Measurements from ENCODE around the gene ARHGAP36.
A peak's percentile ranks its signal among the peaks of the same experiment; 100 is the strongest.

ARHGAP36 gene

DNA sequence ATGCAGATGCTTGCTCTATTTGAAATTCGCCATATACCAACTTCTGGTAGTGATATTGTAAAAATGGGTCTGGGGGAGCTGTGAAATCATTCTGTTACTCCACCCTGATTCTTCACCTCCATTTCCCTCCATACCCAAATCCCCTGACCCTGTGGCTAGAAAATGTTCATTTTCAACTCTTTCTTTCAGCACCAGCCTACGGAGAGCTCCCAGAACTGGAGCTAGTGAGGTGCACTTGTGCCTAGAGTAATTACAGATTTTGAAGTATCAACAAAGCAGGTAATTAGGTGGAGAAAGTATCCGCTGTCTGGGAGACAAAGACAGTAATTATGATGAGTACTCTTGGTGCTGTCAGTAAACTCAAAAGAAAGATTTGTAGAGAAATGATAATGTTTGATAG, 8.1 kb downstream of the ARHGAP36 start:
- no peak for DNase-seq
- peaks cover 13% of the 10 kb centered on the region for H3K27me3 ChIP-seq (ENCODE audit: insufficient read depth, low read depth, severe bottlenecking)

DNA sequence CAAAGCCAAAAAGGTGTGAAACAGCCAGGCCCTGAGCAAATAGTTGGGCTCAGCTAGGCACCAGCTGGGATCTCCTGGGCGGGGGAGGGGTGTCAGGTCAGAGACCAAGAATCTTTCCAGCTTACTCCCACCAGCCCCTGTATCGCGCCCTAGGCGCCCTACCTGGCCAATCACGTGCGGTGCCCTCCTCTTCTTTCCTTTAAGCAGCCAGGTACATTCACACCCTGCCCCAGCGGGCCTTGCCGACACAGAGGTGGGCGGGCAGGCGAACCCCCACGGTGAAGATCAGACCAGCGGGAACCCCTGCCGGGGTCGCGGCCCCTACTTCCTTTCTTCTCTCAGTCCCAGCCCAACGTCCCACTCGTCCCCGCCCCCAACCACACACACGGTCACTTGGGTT, 9.1 kb downstream of the ARHGAP36 start:
- no peak for DNase-seq
- H3K4me3 ChIP-seq (ENCODE audit: low read depth, low read length) = no peak overlapping the region
- no peaks in the 10 kb centered on the region for H3K9me3 ChIP-seq (ENCODE audit: severe bottlenecking)
- H3K27me3 ChIP-seq (ENCODE audit: insufficient read depth, low read depth, severe bottlenecking) = peaks cover 14% of the 10 kb centered on the region
- TF ChIP-seq, protein P1, sequence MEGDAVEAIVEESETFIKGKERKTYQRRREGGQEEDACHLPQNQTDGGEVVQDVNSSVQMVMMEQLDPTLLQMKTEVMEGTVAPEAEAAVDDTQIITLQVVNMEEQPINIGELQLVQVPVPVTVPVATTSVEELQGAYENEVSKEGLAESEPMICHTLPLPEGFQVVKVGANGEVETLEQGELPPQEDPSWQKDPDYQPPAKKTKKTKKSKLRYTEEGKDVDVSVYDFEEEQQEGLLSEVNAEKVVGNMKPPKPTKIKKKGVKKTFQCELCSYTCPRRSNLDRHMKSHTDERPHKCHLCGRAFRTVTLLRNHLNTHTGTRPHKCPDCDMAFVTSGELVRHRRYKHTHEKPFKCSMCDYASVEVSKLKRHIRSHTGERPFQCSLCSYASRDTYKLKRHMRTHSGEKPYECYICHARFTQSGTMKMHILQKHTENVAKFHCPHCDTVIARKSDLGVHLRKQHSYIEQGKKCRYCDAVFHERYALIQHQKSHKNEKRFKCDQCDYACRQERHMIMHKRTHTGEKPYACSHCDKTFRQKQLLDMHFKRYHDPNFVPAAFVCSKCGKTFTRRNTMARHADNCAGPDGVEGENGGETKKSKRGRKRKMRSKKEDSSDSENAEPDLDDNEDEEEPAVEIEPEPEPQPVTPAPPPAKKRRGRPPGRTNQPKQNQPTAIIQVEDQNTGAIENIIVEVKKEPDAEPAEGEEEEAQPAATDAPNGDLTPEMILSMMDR (IDR thresholded peaks at IDR 0.05; ENCODE audit: low read depth, low read length) = no peak
- no peaks in the 10 kb centered on the region for H3K36me3 ChIP-seq
- no peak overlapping the region for H3K27ac ChIP-seq

More for the DNA sequence above, 8.1 kb downstream of the ARHGAP36 start:
- no peak overlapping the region for H3K27ac ChIP-seq
- no peak overlapping the region for H3K4me3 ChIP-seq (ENCODE audit: low read depth, low read length)
- no peaks in the 10 kb centered on the region for H3K9me3 ChIP-seq (ENCODE audit: severe bottlenecking)
- H3K36me3 ChIP-seq = no peaks in the 10 kb centered on the region
- TF ChIP-seq, protein P1 (IDR thresholded peaks at IDR 0.05; ENCODE audit: low read depth, low read length) = no peak

DNA sequence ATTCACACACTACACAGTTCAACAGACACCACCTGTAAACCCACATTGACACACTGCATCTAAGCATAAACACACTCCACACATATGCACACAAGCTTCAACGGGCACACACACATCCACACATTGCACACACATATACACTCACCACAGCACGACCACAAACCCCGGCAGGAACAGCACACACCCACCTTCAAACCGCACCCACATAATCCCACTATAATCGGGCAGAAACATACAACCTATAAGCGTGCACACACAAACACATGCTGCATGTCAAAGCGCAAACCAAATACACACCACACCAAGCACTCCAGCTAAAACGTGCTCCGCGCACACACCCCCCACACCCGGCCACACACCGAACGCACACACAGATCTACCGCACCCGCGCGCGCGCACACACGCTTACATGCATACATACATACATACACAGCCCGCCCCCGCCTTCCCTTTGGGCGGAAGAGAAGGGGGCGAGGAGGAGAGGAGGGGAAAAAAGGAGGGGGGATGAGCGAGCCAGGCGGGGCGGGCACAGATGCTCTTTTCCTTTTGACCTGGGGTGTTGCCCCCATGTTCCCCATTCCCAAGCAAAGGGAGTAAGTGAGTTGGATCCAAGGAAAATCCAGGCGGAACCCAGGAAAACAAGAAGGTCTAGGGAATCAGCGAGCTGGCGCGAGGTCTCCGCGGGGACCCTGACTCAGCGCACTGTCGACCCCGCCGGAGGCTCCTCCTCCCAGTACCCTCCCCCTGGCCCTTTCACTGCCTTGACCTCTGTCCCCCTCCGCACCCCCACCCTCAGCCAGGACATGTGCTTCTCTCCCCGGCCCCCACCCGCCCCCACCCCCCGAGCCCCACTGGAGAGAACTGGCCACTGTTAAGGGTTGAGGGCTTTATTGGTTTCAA, 9.9 kb downstream of the ARHGAP36 start:
- Histone ChIP-seq H3K27me3 (ENCODE audit: insufficient read depth, low read depth, severe bottlenecking) (peaks cover 19% of the 10 kb centered on the region), H3K36me3 (no peaks in the 10 kb centered on the region), H3K27ac (no peak overlapping the region), H3K9me3 (ENCODE audit: severe bottlenecking) (no peaks in the 10 kb centered on the region), H3K4me3 (ENCODE audit: low read depth, low read length) (peak overlapping the region; percentile 49)
- TF ChIP-seq, protein P1 (IDR thresholded peaks at IDR 0.05; ENCODE audit: low read depth, low read length) = no peak
- peak; percentile 19 for DNase-seq

DNA sequence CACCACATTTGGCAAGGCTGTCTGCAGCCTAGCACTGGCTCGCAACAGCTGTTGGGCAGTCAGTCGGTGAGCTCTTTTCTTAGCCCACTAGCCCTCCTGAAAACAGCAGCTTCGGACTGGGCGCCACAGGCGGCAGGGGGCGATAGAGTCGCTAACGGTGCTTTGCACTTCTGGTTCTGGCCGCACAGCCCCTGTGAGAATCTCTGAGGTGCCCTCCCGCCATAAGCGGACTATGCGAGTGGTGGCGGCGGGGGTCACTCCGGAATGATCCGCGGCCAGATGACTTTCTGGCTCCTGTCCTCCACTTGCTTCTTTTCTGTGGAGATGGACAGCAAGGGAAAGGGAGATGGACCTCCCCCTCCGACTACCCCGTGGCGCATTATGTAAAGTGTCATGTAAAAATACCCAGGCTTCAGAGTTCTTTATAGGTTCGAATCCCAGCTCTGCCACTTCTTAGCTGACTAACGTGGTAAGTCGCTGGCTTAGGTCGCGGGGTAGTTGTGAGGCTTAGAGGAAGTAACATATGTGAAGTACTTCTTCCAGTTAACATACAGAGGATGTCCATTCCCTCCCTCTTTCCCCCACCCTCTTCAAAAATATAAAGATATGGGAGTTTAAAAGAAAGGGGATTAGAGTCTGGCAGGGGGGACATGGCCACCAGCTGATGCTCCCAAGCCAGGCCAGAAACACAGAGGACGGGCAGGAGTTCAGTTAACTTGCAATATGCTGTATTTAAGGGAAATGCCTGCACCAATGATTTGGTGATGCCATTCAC, 11.0 kb downstream of the ARHGAP36 start:
- DNase-seq = peak; percentile 81
- Histone ChIP-seq H3K4me3 (ENCODE audit: low read depth, low read length) (peak overlapping the region; percentile 49), H3K27me3 (ENCODE audit: insufficient read depth, low read depth, severe bottlenecking) (peaks cover 19% of the 10 kb centered on the region)

DNA sequence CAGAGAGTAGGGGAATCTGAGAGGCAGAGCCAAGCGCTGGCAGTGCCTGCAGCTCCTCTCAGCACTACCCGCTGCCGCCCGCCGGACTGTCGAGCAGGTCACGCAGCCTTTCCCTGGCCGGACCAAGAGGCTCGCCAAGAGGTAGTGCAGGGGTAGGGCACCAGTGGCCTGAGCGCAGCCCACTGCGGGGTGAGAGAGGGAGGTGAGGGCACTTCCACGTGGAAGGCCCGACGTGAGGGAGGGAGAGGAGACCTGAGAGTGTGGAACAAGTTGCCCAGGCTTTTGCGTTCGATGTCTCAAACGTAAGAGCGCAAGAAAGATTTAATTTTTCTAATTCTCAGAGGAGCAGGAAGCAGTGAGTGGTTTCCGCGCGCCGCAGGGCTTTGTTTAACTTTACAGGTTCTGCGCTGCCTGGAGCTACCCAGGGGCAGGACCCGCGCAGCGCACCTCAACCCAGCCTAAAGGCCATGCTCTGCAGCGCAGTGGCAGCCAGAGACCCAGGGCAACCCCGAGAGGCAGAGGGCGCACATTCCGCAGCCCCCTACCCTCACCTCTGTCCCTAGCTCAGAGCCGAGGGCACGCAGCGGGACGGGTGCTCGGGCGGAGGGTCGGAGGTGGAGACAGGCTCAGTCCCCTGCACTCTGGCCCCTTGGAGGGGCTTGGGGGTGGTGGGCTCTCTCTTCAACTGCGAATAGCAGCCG, 14.9 kb downstream of the ARHGAP36 start:
- no peak overlapping the region for H3K4me3 ChIP-seq (ENCODE audit: low read depth, low read length)

More for the DNA sequence above, 11.0 kb downstream of the ARHGAP36 start:
- TF ChIP-seq, protein P1 (IDR thresholded peaks at IDR 0.05; ENCODE audit: low read depth, low read length) = peak; percentile 84
- H3K27ac ChIP-seq = no peak overlapping the region
- no peaks in the 10 kb centered on the region for H3K36me3 ChIP-seq
- no peaks in the 10 kb centered on the region for H3K9me3 ChIP-seq (ENCODE audit: severe bottlenecking)

More for the DNA sequence above, 14.9 kb downstream of the ARHGAP36 start:
- TF ChIP-seq, protein P1 (IDR thresholded peaks at IDR 0.05; ENCODE audit: low read depth, low read length) = no peak
- Histone ChIP-seq H3K27me3 (ENCODE audit: insufficient read depth, low read depth, severe bottlenecking) (peaks cover 17% of the 10 kb centered on the region), H3K36me3 (no peaks in the 10 kb centered on the region), H3K27ac (no peak overlapping the region), H3K9me3 (ENCODE audit: severe bottlenecking) (no peaks in the 10 kb centered on the region)
- no peak for DNase-seq

All from WERI-Rb-1 (cell line).